ENCODE data around the gene LRRC49. TPM values are rescaled to one million over a fixed set of nuclear protein-coding genes. Genes with fewer than 3 reads are reported as not detected.

LRRC49 gene
- total RNA-seq, 2 donors from 2014 or later: 9.8 to 13.3 TPM

GRCh38 chr15:70906842-70907241, 14.2 kb downstream of the LRRC49 start:
- Histone ChIP-seq H3K9me3 (no peaks in the 10 kb centered on the region), H3K36me3 (peaks cover 0 to 4% of the 10 kb centered on the region in 2 donors), H3K4me1 (replicated peaks) (no peaks in the 10 kb centered on the region), H3K4me3 (no peak overlapping the region), H3K27ac (no peak overlapping the region), H3K27me3 (replicated peaks; ENCODE audit: insufficient read depth) (no peaks in the 10 kb centered on the region)
- intact Hi-C loops (cut with DNase I): no loop called here
- no peak for DNase-seq (ENCODE audit: low spot score)
- TF ChIP-seq POLR2AphosphoS5 (IDR thresholded peaks at IDR 0.05) (no peak), CTCF (IDR thresholded peaks at IDR 0.05) (no peak), POLR2A (IDR thresholded peaks at IDR 0.05) (no peak)

- Histone ChIP-seq H3K27ac (no peak overlapping the region), H3K4me3 (no peak overlapping the region), H3K9me3 (no peaks in the 10 kb centered on the region), H3K36me3 (peaks cover 0 to 4% of the 10 kb centered on the region in 2 donors), H3K27me3 (replicated peaks; ENCODE audit: insufficient read depth) (no peaks in the 10 kb centered on the region), H3K4me1 (replicated peaks) (no peaks in the 10 kb centered on the region)
- no peak for DNase-seq (ENCODE audit: low spot score)
- intact Hi-C loops (cut with DNase I): no loop called here
- no peak for TF ChIP-seq POLR2A (IDR thresholded peaks at IDR 0.05)
- no peak for TF ChIP-seq CTCF (IDR thresholded peaks at IDR 0.05)
- TF ChIP-seq POLR2AphosphoS5 (IDR thresholded peaks at IDR 0.05): no peak
- 98% methylated on average over 5 of the region's 5 CpGs for WGBS
Observed at GRCh38 chr15:70907784-70908471, 15.3 kb downstream of the LRRC49 start.

- Histone ChIP-seq H3K27me3 (replicated peaks; ENCODE audit: insufficient read depth) (no peaks in the 10 kb centered on the region), H3K4me3 (no peak overlapping the region), H3K36me3 (peaks cover 0 to 4% of the 10 kb centered on the region in 2 donors), H3K9me3 (no peaks in the 10 kb centered on the region), H3K27ac (no peak overlapping the region), H3K4me1 (replicated peaks) (no peaks in the 10 kb centered on the region)
- no peak for DNase-seq (ENCODE audit: low spot score)
- TF ChIP-seq POLR2AphosphoS5 (IDR thresholded peaks at IDR 0.05) (no peak), POLR2A (IDR thresholded peaks at IDR 0.05) (no peak), CTCF (IDR thresholded peaks at IDR 0.05) (no peak)
- 94% methylated on average over 1 of the region's 1 CpG for WGBS
- intact Hi-C loops (cut with DNase I): no loop called here
Observed at GRCh38 chr15:70910958-70911357, 18.3 kb downstream of the LRRC49 start.

GRCh38 chr15:70912187-70912586, 19.6 kb downstream of the LRRC49 start:
- H3K27me3 ChIP-seq (replicated peaks; ENCODE audit: insufficient read depth): no peaks in the 10 kb centered on the region
- H3K4me3 ChIP-seq: no peak overlapping the region
- no peak for DNase-seq (ENCODE audit: low spot score)
- H3K27ac ChIP-seq: no peak overlapping the region
- TF ChIP-seq CTCF (IDR thresholded peaks at IDR 0.05): no peak
- H3K36me3 ChIP-seq: no peaks in the 10 kb centered on the region
- H3K4me1 ChIP-seq (replicated peaks): no peaks in the 10 kb centered on the region
- intact Hi-C loops (cut with DNase I): no loop called here
- no peaks in the 10 kb centered on the region for H3K9me3 ChIP-seq
- 74% methylated on average over 1 of the region's 1 CpG for WGBS

GRCh38 chr15:70916531-70916930, 23.9 kb downstream of the LRRC49 start:
- Histone ChIP-seq H3K27me3 (replicated peaks; ENCODE audit: insufficient read depth) (no peaks in the 10 kb centered on the region), H3K27ac (no peak overlapping the region), H3K9me3 (no peaks in the 10 kb centered on the region), H3K4me3 (no peak overlapping the region), H3K4me1 (replicated peaks) (no peaks in the 10 kb centered on the region), H3K36me3 (no peaks in the 10 kb centered on the region)
- WGBS: 94% methylated on average over 10 of the region's 10 CpGs
- DNase-seq (ENCODE audit: low spot score): no peak
- TF ChIP-seq POLR2A (IDR thresholded peaks at IDR 0.05): no peak
- intact Hi-C loops (cut with DNase I): no loop called here
